Measurements from ENCODE around the gene ELP4.
"Not testable (repeated sequence)": the region's sequence is repeated elsewhere in the genome, so short reads cannot be mapped to it uniquely, and the experiment has no call there.

- TF ChIP-seq CTCF, POLR2A, EP300, POLR2AphosphoS5 (IDR thresholded peaks at IDR 0.05): not testable (repeated sequence)
Observed at GRCh38 chr11:31579412-31579811, 69.8 kb downstream of the ELP4 start.
